ENCODE measurements around the gene C16orf92.

GRCh38 chr16:29975134-29975538, 47.9 kb upstream of the C16orf92 start:
- no peak for TF ChIP-seq POLR2AphosphoS5 (IDR thresholded peaks at IDR 0.05; ENCODE audit: low read depth, low read length)
- no peak for TF ChIP-seq CTCF (IDR thresholded peaks at IDR 0.05)
- no peak for TF ChIP-seq TCF7L2 (IDR thresholded peaks at IDR 0.05; ENCODE audit: low read depth, low read length)
- TF ChIP-seq REST (IDR thresholded peaks at IDR 0.05; ENCODE audit: insufficient read depth in 1 of 2, low read depth in 2 of 2, low read length in 1 of 2): no peak
- no peak for TF ChIP-seq SIN3A (IDR thresholded peaks at IDR 0.05; ENCODE audit: borderline replicate concordance, insufficient read depth, low read depth, low read length)
